Measurements from ENCODE around the gene SAMM50. TPM values are rescaled to one million over a fixed set of nuclear protein-coding genes. Genes with fewer than 3 reads are reported as not detected.
A peak's percentile ranks its signal among the peaks of the same experiment; 100 is the strongest.

The SAMM50 gene
- total RNA-seq (34.9 TPM), polyA plus RNA-seq (ENCODE audit: insufficient read depth in 1 of 8, insufficient read length in 8 of 8, low replicate concordance in 1 of 8) (10 to 100 TPM; 41.9 to 57.0 (median 47.7) TPM)
- long read RNA-seq, donor 1, transcript SAMM50-201 (15 exons, 1,717 nt), result major isoform, 12 of 14 reads
- long read RNA-seq, donor 1, partial matches to known transcripts, result 0 of 14 reads
- long read RNA-seq, donor 1, other reads (novel, unspliced or antisense), result 0 of 14 reads
- long read RNA-seq, donor 2, partial matches to known transcripts, result 0 of 2 reads
- long read RNA-seq, donor 2, other reads (novel, unspliced or antisense), result 0 of 2 reads
- long read RNA-seq, donor 3, transcript SAMM50-201 (15 exons, 1,717 nt), result major isoform, 28 of 29 reads
- long read RNA-seq, donor 3, partial matches to known transcripts, result 0 of 29 reads
- long read RNA-seq, donor 3, other reads (novel, unspliced or antisense), result 0 of 29 reads
- long read RNA-seq, donor 4, transcript SAMM50-201 (15 exons, 1,717 nt), result major isoform, 9 of 10 reads
- long read RNA-seq, donor 4, partial matches to known transcripts, result 0 of 10 reads
- long read RNA-seq, donor 4, other reads (novel, unspliced or antisense), result 0 of 10 reads
- long read RNA-seq, donor 5, transcript SAMM50-201 (15 exons, 1,717 nt), result major isoform, 38 of 44 reads
- long read RNA-seq, donor 5, partial matches to known transcripts, result 6 of 44 reads
- long read RNA-seq, donor 5, other reads (novel, unspliced or antisense), result 0 of 44 reads
- long read RNA-seq, donor 6, transcript SAMM50-201 (15 exons, 1,717 nt), result major isoform, 29 of 50 reads
- long read RNA-seq, donor 6, partial matches to known transcripts, result 19 of 50 reads
- long read RNA-seq, donor 6, other reads (novel, unspliced or antisense), result 0 of 50 reads
- long read RNA-seq, donor 7, transcript SAMM50-201 (15 exons, 1,717 nt), result major isoform, 18 of 40 reads
- long read RNA-seq, donor 7, partial matches to known transcripts, result 21 of 40 reads
- long read RNA-seq, donor 7, other reads (novel, unspliced or antisense), result 0 of 40 reads
- long read RNA-seq, donor 8, transcript SAMM50-201 (15 exons, 1,717 nt), result major isoform, 9 of 17 reads
- long read RNA-seq, donor 8, partial matches to known transcripts, result 7 of 17 reads
- long read RNA-seq, donor 8, other reads (novel, unspliced or antisense), result 0 of 17 reads
- long read RNA-seq, donor 9, transcript SAMM50-201 (15 exons, 1,717 nt), result major isoform, 21 of 33 reads
- long read RNA-seq, donor 9, partial matches to known transcripts, result 11 of 33 reads
- long read RNA-seq, donor 9, other reads (novel, unspliced or antisense), result 0 of 33 reads
- long read RNA-seq, donor 10, transcript SAMM50-201 (15 exons, 1,717 nt), result major isoform, 20 of 29 reads
- long read RNA-seq, donor 10, partial matches to known transcripts, result 9 of 29 reads
- long read RNA-seq, donor 10, other reads (novel, unspliced or antisense), result 0 of 29 reads
- long read RNA-seq, donor 11, transcript SAMM50-201 (15 exons, 1,717 nt), result major isoform, 27 of 37 reads
- long read RNA-seq, donor 11, partial matches to known transcripts, result 7 of 37 reads
- long read RNA-seq, donor 11, other reads (novel, unspliced or antisense), result 0 of 37 reads

DNA sequence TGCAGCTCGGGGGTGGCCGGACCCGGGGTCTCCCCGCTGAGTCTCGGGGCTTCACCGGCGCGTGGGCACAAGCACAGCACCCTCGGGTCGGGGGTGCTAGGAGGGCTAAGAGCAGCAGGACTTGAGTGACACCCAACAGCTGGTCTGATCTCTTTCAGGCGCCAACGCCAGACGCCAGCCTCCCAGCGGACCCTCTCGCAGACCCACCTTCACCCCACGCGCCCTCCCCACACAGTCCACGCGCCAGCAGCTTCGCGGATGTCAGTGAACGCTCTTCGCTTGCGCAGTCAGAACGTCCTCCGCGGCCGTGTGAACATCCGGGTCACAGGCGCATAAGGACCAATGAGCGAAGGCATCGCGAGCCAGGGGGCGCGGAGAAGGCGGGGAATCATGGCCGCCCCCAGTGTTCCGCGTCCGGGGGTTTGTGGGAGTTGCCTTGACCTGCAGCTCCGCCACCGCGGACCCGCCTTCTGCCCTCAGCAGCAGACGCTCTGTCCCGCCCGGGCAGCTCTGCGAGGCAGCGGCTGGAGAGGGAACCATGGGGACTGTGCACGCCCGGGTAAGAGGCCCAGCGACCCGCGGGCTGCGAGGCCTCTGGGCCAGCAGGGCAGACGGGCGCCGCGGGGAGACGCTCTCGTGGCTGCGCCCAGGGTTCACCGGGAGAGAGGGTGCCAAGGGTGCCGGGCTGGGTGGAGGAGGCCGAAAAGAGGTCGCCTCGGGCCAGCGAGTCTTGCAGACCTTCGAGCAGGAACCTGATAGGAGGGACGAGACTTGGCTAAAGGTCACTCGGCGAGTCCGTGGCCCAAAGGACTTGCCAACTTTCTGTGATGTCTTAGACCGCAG lies at the start of gene SAMM50:
TSS of gene SAMM50 (plus strand) at position 403 of the 843 bp plus-strand sequence. CDS start at position 539, 136 bp downstream.
- under 1% methylated on average over 69 of the region's 74 CpGs for WGBS (ENCODE audit: insufficient coverage)
- DNase-seq, result peak; percentile 97
- peaks cover 19% of the 10 kb centered on the region for H3K4me1 ChIP-seq (ENCODE audit: control insufficient read depth, insufficient read depth, low read length)
- H3K27me3 ChIP-seq (ENCODE audit: control insufficient read depth, insufficient read depth, low read length), result no peaks in the 10 kb centered on the region
- peak within 1 kb of the TSS; percentile 81 for H3K27ac ChIP-seq (ENCODE audit: low read length)
- no peaks in the 10 kb centered on the region for H3K9me3 ChIP-seq (replicated peaks; ENCODE audit: control insufficient read depth, low read depth, low read length)
- H3K36me3 ChIP-seq (ENCODE audit: control insufficient read depth, insufficient read depth, low read length), result no peaks in the 10 kb centered on the region
- H3K4me3 ChIP-seq (ENCODE audit: low read length), result peak within 1 kb of the TSS; percentile 94

DNA sequence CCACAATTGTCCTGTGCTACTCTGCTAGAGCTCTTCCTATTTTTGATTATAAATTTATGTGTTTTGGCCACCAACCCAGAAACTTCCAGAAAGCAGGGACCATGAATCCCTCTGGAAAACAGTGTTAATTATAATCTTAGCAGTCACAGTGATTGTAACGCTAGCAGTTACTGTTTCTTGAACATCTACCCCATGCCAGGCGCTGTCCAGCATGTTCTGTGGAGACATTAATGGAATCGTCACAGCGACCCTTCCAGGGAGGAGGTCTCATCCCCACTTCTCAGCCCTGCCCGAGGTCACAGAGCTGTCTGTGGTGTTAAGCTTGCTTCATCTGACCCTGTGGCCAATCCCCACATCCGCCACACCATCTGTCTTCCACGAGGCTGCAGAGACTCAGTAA lies 49.6 kb upstream of the SAMM50 start:
- WGBS (ENCODE audit: insufficient coverage), result 50% methylated on average over 5 of the region's 7 CpGs
- Histone ChIP-seq H3K27ac (ENCODE audit: low read length) (no peak overlapping the region), H3K27me3 (ENCODE audit: control insufficient read depth, insufficient read depth, low read length) (peaks cover 8% of the 10 kb centered on the region), H3K4me1 (ENCODE audit: control insufficient read depth, insufficient read depth, low read length) (peaks cover 6% of the 10 kb centered on the region), H3K4me3 (ENCODE audit: low read length) (no peak overlapping the region), H3K36me3 (ENCODE audit: control insufficient read depth, insufficient read depth, low read length) (no peaks in the 10 kb centered on the region), H3K9me3 (replicated peaks; ENCODE audit: control insufficient read depth, low read depth, low read length) (no peaks in the 10 kb centered on the region)
- no peak for DNase-seq

DNA sequence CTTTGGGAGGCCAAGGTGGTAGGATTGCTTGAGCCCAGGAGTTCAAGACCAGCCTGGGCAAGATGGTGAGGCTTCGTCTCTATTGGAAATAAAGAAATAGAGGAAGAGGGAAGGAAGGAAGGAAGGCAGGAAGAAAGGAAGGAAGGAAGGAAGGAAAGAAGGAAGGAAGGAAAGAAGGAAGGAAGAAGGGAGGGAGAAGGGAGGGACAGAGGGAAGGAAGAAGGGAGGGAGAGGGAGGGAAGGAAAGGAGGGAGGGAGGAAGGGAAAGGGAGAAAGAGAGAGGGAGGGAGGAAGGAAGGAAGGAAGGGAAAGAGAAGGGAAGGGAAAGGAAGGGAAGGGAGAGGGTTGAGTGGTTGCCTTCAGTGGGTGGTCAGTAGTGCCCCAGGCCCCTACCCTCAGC lies 45.5 kb upstream of the SAMM50 start:
- WGBS (ENCODE audit: insufficient coverage), result 89% methylated on average over 1 of the region's 1 CpG
- H3K9me3 ChIP-seq (replicated peaks; ENCODE audit: control insufficient read depth, low read depth, low read length), result no peaks in the 10 kb centered on the region
- H3K4me1 ChIP-seq (ENCODE audit: control insufficient read depth, insufficient read depth, low read length), result no peaks in the 10 kb centered on the region
- DNase-seq, result no peak
- no peak overlapping the region for H3K27ac ChIP-seq (ENCODE audit: low read length)
- no peak overlapping the region for H3K4me3 ChIP-seq (ENCODE audit: low read length)
- no peaks in the 10 kb centered on the region for H3K36me3 ChIP-seq (ENCODE audit: control insufficient read depth, insufficient read depth, low read length)
- peaks cover 10% of the 10 kb centered on the region for H3K27me3 ChIP-seq (ENCODE audit: control insufficient read depth, insufficient read depth, low read length)

DNA sequence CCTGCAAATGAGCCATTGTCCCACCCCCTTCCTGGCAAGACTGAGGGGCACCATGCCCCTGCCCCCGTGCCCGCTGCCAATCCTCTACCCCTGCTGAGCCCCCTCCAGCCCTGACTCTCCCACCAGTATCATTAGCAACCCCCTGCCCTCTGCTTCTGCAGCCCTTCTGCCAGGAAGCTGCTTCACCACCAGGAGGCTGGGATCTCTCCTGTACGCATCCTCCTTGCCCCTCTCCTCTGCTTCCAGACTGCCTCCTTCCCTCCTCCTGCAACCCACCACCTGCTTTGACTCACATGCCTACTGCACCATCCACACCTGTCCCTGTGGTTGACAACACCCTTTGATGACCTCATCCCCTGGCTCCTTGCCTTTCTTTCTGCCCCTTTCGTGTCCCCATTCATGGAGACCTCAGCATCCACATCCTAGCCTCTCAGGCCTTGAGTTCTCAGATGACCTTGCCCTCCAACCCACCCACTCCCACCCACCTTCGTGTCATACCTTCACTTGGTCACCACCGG lies 45.0 kb upstream of the SAMM50 start:
- DNase-seq, result no peak
- H3K4me3 ChIP-seq (ENCODE audit: low read length), result no peak overlapping the region
- 67% methylated on average over 6 of the region's 6 CpGs for WGBS (ENCODE audit: insufficient coverage)
- H3K36me3 ChIP-seq (ENCODE audit: control insufficient read depth, insufficient read depth, low read length), result no peaks in the 10 kb centered on the region
- H3K9me3 ChIP-seq (replicated peaks; ENCODE audit: control insufficient read depth, low read depth, low read length), result no peaks in the 10 kb centered on the region
- H3K27ac ChIP-seq (ENCODE audit: low read length), result no peak overlapping the region
- peaks cover 10% of the 10 kb centered on the region for H3K27me3 ChIP-seq (ENCODE audit: control insufficient read depth, insufficient read depth, low read length)
- H3K4me1 ChIP-seq (ENCODE audit: control insufficient read depth, insufficient read depth, low read length), result no peaks in the 10 kb centered on the region

DNA sequence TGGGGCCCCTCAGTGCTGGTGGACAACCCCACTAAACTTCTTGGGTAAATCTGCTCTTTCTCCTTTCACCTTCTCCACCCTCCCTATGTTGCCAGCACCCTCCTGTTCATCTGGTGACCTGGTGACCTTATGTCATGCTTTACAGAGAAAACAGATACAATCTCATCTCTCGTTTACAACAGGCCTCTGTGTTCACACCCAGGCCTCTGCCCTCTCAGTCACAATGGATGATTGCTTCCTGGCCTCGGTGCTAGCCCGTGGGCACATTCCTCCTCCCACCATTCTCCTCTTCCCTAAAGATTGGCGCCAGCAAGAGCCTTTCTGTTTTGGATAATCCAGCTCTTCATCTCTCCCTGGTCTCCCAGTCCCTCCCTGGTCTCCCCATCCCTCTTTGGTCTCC lies 43.9 kb upstream of the SAMM50 start:
- WGBS (ENCODE audit: insufficient coverage), result 20% methylated on average over 4 of the region's 4 CpGs
- Histone ChIP-seq H3K27ac (ENCODE audit: low read length) (no peak overlapping the region), H3K27me3 (ENCODE audit: control insufficient read depth, insufficient read depth, low read length) (peaks cover 8% of the 10 kb centered on the region), H3K36me3 (ENCODE audit: control insufficient read depth, insufficient read depth, low read length) (no peaks in the 10 kb centered on the region), H3K4me1 (ENCODE audit: control insufficient read depth, insufficient read depth, low read length) (no peaks in the 10 kb centered on the region), H3K9me3 (replicated peaks; ENCODE audit: control insufficient read depth, low read depth, low read length) (no peaks in the 10 kb centered on the region), H3K4me3 (ENCODE audit: low read length) (no peak overlapping the region)
- no peak for DNase-seq

DNA sequence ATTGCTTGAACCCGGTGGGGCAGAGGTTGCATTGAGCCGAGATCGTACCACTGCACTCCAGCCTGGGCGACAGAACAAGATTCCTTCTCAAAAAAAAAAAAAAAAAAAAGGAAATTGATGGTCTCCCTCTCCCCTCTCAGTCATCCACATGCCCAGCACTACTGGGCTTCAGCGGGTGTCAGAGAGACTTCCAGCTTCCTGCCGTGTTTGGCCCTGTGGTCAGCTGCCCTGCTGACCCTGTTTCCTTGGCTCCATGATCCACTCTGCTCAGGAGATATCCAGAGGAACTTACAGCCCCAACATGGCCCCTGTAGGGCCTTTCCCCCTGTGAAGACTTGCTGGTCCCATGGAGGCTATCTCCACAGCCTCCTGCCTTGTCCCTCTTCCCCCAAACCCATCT lies 37.7 kb upstream of the SAMM50 start:
- WGBS (ENCODE audit: insufficient coverage), result 80% methylated on average over 6 of the region's 6 CpGs
- Histone ChIP-seq H3K9me3 (replicated peaks; ENCODE audit: control insufficient read depth, low read depth, low read length) (no peaks in the 10 kb centered on the region), H3K27me3 (ENCODE audit: control insufficient read depth, insufficient read depth, low read length) (peaks cover 13% of the 10 kb centered on the region), H3K4me3 (ENCODE audit: low read length) (no peak overlapping the region), H3K36me3 (ENCODE audit: control insufficient read depth, insufficient read depth, low read length) (no peaks in the 10 kb centered on the region), H3K4me1 (ENCODE audit: control insufficient read depth, insufficient read depth, low read length) (peaks cover 7% of the 10 kb centered on the region), H3K27ac (ENCODE audit: low read length) (no peak overlapping the region)
- no peak for DNase-seq

DNA sequence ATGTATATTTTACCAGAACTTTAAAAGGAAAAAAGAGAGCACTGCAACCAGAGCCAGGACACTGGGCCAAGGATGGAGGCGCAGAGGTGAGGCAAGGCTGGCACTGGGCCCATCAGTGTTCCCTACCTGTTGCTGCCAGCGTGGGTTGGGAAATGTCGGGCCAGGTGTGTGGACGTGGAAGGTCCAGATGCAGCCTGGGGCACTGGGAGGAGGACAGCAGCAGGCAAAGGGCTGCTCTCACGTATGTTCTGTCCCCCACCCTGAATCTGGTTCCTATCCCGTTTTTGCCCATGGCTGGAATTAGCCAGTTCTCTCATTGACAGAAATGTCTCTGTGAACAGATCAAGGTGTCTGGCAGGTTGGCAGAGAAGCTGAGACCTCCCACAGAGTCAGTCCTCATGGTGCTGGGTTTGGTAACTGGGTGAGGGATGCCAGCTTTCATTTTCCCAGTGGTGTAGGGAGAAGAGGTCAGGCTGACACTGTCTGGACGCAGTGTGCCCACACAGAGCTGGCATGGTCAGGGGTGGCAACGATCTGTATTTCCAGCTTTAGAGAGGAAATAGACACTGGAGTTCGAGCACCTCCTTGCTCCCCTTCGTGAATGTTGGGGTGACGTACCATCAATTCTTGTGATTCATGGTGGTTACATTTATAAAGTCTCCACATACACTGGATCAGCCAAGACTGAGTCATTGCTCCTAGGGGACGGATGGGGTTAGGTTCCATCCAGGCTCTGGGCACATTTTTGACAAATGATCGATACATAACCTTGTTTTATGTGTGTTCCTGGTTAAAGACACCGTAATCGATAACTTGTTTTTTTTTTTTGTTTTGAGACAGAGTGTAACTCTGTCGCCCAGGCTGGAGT lies 35.9 kb upstream of the SAMM50 start:
- 76% methylated on average over 14 of the region's 16 CpGs for WGBS (ENCODE audit: insufficient coverage)
- H3K9me3 ChIP-seq (replicated peaks; ENCODE audit: control insufficient read depth, low read depth, low read length), result no peaks in the 10 kb centered on the region
- no peak overlapping the region for H3K4me3 ChIP-seq (ENCODE audit: low read length)
- H3K4me1 ChIP-seq (ENCODE audit: control insufficient read depth, insufficient read depth, low read length), result peaks cover 18% of the 10 kb centered on the region
- H3K27me3 ChIP-seq (ENCODE audit: control insufficient read depth, insufficient read depth, low read length), result peaks cover 17% of the 10 kb centered on the region
- no peak for DNase-seq
- H3K36me3 ChIP-seq (ENCODE audit: control insufficient read depth, insufficient read depth, low read length), result no peaks in the 10 kb centered on the region
- no peak overlapping the region for H3K27ac ChIP-seq (ENCODE audit: low read length)

DNA sequence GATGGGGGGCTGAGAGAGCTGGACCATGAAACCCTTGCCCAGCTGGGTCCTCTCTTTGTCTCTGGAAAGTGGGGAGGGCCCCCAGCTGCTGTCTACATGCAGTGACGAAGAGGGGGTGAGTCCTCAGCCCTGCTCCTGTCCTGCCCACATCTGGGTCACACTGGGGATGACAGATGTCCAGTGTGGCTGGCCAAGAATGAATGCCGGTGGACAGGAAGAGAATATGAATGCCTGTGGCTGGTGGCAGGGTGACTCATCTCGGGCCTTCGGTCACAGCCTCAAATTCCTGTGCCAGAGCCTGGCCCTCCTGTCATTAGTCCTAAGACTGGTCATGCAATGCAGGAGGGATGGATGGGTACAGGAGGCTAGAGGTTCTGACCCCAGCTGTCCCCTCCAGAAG lies 33.9 kb upstream of the SAMM50 start:
- DNase-seq, result peak; percentile 52
- H3K4me3 ChIP-seq (ENCODE audit: low read length), result no peak overlapping the region
- H3K4me1 ChIP-seq (ENCODE audit: control insufficient read depth, insufficient read depth, low read length), result peaks cover 23% of the 10 kb centered on the region
- WGBS (ENCODE audit: insufficient coverage), result 44% methylated on average over 4 of the region's 4 CpGs
- H3K36me3 ChIP-seq (ENCODE audit: control insufficient read depth, insufficient read depth, low read length), result no peaks in the 10 kb centered on the region
- H3K27ac ChIP-seq (ENCODE audit: low read length), result no peak overlapping the region
- peaks cover 26% of the 10 kb centered on the region for H3K27me3 ChIP-seq (ENCODE audit: control insufficient read depth, insufficient read depth, low read length)
- H3K9me3 ChIP-seq (replicated peaks; ENCODE audit: control insufficient read depth, low read depth, low read length), result no peaks in the 10 kb centered on the region

All from muscle of leg (tissue), 16 donors.